ENCODE results near the gene HARBI1. TPM values are rescaled to one million over a fixed set of nuclear protein-coding genes. Genes with fewer than 3 reads are reported as not detected.

The HARBI1 gene, protein sequence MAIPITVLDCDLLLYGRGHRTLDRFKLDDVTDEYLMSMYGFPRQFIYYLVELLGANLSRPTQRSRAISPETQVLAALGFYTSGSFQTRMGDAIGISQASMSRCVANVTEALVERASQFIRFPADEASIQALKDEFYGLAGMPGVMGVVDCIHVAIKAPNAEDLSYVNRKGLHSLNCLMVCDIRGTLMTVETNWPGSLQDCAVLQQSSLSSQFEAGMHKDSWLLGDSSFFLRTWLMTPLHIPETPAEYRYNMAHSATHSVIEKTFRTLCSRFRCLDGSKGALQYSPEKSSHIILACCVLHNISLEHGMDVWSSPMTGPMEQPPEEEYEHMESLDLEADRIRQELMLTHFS
- 1 to 10 TPM; 5.5 to 8.1 (median 5.7) TPM for total RNA-seq

DNA sequence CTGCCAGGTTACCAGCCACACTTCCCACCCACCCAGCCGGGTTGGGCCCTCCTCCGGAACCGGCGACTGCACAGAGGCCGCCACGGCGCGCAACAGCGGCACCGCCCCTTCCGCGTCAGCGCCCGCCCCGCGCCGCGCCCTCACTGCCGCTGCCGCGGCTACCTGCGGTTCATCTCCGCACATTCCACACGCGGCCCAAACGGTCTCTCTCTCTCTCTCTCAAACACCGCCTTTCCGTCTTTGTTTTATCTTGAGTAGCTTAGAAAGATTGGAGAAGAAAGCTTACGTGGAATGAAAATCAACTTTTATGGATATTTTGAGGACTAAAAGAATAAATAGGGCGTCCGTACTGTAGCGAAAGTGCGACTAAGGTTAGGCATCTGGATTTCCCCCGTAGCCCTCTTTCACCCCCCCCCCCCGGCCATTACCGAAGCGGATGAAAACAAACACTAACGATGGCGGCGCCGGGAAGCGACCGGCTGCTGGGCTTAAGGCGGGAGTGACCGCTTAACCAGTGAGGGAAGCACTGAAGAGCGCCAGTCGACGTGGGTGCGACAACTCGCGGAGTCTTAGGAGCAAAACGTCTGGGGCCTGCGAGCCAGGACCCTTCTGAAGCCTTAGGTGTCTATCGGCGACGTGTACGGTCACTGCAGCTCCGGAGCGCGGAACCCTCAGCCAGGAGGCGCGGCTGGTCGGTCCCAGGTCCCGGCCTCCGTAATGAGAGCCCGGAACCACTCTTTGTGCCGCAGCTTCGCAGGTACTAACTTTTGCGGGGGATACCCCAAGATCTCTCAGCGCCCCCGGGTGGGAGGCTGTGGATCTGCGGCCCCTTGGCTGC, at the start of gene HARBI1, which contains the start of gene ATG13:
TSS of gene HARBI1 (minus strand) at position 94 of the 838 bp plus-strand sequence. CDS start 990 bp downstream, outside the sequence.
TSS of gene ATG13 (plus strand) at position 420 of the 838 bp plus-strand sequence. CDS start 26,739 bp downstream, outside the sequence.
- Mint-ChIP-seq H3K27me3 (ENCODE audit: low read depth) (no peaks in the 10 kb centered on the region), H3K9me3 (no peaks in the 10 kb centered on the region), H3K4me3 (peak within 1 kb of the TSS; percentile 87), H3K36me3 (ENCODE audit: insufficient read depth) (peaks cover 8% of the 10 kb centered on the region), H3K4me1 (ENCODE audit: low read depth) (peaks cover 34% of the 10 kb centered on the region)
- ATAC-seq: peak; percentile 96 to 97
- DNase-seq: peak; percentile 89

DNA sequence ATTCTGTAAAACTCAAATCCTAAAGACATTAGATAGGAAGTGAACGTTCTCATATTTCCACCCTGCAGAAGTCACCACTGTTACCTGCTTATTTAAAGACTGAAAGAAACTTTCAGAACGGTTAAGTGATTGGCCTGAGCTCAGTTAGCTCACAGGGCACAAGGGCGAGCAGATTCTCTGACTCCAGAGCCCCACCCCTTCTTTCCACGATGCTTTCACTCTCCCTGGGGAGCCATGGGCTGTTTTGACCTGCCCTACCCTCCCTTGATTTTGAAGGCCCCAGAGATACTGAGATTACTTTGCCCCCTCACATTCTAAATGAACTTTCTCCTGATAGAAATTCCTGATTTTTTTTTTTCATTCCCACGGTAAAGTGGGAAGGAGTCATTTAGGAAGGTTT, 49.5 kb upstream of the HARBI1 start:
- Mint-ChIP-seq H3K4me3 (no peak overlapping the region), H3K4me1 (ENCODE audit: low read depth) (peaks cover 23% of the 10 kb centered on the region), H3K9me3 (no peaks in the 10 kb centered on the region), H3K27me3 (ENCODE audit: low read depth) (no peaks in the 10 kb centered on the region), H3K36me3 (ENCODE audit: insufficient read depth) (peaks cover 42% of the 10 kb centered on the region)
- ATAC-seq: no peak
- no peak for DNase-seq

DNA sequence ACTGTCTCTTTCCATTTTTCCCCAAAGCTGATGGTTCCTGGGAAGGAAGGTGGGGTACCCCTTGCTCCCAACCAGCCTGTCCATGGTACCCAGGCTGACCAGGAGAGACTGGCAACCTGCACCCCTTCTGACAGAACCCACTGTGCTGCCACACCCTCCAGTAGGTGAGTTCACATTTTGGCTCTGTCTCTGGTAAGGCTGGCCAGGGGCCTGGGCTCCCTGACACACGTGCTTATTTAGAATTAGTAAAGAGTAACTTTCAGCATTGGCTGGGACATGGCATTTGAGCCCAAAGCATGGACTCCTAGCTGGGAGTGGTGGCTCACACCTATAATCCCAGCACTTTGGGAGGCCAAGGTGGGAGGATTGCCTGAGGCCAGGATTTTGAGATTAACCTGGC, 48.3 kb upstream of the HARBI1 start:
- Mint-ChIP-seq H3K4me1 (ENCODE audit: low read depth) (peaks cover 14% of the 10 kb centered on the region), H3K27me3 (ENCODE audit: low read depth) (no peaks in the 10 kb centered on the region), H3K9me3 (no peaks in the 10 kb centered on the region), H3K4me3 (no peak overlapping the region), H3K36me3 (ENCODE audit: insufficient read depth) (peaks cover 42% of the 10 kb centered on the region)
- DNase-seq (no peak), ATAC-seq (no peak)

DNA sequence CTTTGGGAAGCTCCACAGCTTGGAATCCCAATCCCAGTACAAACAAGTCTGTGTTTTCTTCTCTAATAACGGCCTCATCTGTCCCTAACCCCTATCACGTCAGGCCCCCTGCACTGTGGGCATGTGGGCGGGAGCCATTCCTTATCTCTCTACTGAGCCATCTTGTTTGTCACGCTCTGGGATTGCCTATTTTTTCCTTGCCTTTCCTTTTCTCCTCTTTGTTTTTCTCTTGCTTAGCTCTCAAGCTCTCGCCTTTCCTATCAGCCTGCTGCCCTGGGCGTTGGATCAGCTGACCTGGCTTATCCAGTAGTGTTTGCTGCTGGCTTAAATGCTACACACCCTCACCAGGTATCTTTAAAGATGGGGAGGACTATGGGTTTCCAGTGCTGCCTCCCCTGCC, 47.6 kb upstream of the HARBI1 start:
- Mint-ChIP-seq H3K4me1 (ENCODE audit: low read depth) (peaks cover 8% of the 10 kb centered on the region), H3K4me3 (no peak overlapping the region), H3K9me3 (no peaks in the 10 kb centered on the region), H3K36me3 (ENCODE audit: insufficient read depth) (peaks cover 45% of the 10 kb centered on the region), H3K27me3 (ENCODE audit: low read depth) (no peaks in the 10 kb centered on the region)
- DNase-seq (no peak), ATAC-seq (no peak)

DNA sequence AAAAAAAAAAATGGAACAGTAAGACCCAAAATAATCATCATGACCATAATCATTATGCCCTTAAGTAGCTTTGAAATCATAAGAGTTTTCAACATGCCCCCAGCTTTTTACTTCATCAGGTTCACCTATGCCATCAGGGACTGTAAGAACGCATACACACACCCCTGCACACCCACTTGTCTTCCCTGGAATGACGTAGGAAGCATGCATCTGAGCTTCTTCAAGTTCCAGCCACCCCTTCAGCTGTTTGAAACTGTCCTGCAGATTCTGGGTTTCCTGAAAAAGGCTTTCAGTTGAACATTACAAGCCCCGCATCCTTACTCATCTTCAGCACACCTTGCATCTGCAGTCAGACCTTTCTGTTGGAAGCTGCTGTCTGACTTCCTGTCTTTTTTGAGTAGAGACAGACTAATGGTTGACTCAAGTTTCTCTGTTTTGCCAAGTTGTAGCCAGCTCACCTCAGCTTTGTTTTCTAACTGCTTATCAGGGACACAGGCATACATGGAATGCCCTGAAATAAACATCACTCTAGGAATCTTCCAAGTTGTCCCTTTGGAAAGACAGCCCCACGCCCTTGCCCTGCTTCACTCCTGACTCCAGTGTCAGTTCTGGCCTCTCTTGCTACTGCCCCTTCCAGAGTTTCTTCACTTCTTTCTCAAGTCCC, 46.4 kb upstream of the HARBI1 start:
- ATAC-seq: no peak
- DNase-seq: no peak
- Mint-ChIP-seq H3K27me3 (ENCODE audit: low read depth) (no peaks in the 10 kb centered on the region), H3K36me3 (ENCODE audit: insufficient read depth) (peaks cover 42% of the 10 kb centered on the region), H3K4me1 (ENCODE audit: low read depth) (no peaks in the 10 kb centered on the region), H3K9me3 (no peaks in the 10 kb centered on the region), H3K4me3 (no peak overlapping the region)

DNA sequence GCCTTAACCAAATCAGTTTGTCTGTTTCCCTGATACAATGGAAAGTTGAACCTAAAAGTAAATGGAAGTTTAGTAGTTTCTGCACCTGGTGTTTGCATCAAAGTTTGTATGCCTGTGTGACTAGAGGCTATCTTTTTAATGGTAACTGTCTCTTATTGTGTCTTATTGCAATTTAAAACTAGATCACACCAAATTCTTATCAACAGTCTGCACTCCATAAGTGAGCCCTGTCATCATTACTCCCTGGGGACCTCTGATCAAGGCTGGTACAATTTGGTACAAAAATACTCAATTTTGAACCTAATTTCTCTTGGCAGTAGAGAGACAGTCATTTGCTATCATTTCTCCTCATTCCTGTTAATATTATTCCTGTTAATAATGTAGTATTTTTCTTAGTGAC, 45.3 kb upstream of the HARBI1 start:
- DNase-seq: no peak
- Mint-ChIP-seq H3K36me3 (ENCODE audit: insufficient read depth) (peaks cover 46% of the 10 kb centered on the region), H3K4me1 (ENCODE audit: low read depth) (no peaks in the 10 kb centered on the region), H3K27me3 (ENCODE audit: low read depth) (no peaks in the 10 kb centered on the region), H3K9me3 (no peaks in the 10 kb centered on the region), H3K4me3 (no peak overlapping the region)
- ATAC-seq: no peak

DNA sequence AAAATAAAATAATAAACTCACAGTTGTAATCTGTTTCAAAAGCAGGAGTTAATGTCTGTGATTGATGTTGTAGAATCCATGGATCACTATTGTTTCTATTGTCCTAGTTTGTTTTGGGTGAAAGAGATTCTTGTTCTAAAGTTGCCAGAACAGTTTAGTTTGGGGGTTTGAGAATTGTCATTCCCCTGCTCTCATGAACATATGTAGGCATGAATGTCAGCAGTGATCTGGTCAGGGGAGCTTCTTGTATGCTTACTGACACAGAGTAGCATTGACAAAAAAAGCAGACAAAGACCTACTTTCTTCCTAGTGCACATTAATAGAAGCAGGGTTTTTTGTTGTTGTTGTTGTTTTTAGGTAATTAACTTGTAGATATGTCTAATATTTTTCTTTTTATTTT, 44.8 kb upstream of the HARBI1 start:
- Mint-ChIP-seq H3K9me3 (no peaks in the 10 kb centered on the region), H3K4me1 (ENCODE audit: low read depth) (no peaks in the 10 kb centered on the region), H3K4me3 (no peak overlapping the region), H3K36me3 (ENCODE audit: insufficient read depth) (peaks cover 46% of the 10 kb centered on the region), H3K27me3 (ENCODE audit: low read depth) (no peaks in the 10 kb centered on the region)
- ATAC-seq (no peak), DNase-seq (no peak)

DNA sequence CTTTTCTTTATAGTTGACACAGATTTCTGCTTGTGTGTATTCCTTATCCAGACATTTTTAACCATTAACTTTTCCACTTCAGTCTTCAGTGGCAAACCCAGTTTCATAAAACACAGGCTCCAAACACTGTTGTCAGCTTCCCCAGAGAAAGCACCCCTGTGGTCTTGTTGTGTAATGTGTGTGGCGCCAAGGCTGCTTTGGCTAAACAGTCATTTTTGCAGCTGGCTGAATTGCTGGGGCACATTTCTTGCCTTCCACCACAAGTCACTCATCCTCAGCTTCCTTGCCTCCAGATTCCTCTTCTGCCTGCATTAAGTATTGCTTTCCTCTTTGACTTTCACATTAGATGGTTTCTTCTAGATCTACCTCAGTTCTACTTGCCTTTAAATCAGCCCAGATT, 42.9 kb upstream of the HARBI1 start:
- ATAC-seq: no peak
- no peak for DNase-seq
- Mint-ChIP-seq H3K4me1 (ENCODE audit: low read depth) (no peaks in the 10 kb centered on the region), H3K4me3 (no peak overlapping the region), H3K36me3 (ENCODE audit: insufficient read depth) (peaks cover 38% of the 10 kb centered on the region), H3K27me3 (ENCODE audit: low read depth) (no peaks in the 10 kb centered on the region), H3K9me3 (no peaks in the 10 kb centered on the region)

DNA sequence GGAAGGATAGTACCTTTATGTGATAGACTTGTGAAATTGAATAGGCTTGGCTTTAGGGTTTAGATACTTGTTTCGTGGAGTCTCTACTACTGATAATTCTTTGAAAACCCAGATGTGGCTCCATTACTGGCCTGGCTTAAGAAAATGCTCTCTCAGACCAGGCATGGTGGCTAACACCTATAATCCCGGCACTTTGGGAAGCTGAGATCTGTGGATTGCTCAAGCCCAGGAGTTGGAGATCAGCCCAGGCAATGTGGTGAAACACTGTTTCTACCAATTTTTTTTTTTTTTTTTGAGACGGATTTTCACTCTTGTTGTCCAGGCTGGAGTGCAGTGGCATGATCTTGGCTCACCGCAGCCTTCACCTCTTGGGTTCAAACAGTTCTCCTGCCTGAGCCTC, 41.2 kb upstream of the HARBI1 start:
- H3K9me3 Mint-ChIP-seq: no peaks in the 10 kb centered on the region
- H3K36me3 Mint-ChIP-seq (ENCODE audit: insufficient read depth): peaks cover 30% of the 10 kb centered on the region
- DNase-seq: no peak
- H3K4me1 Mint-ChIP-seq (ENCODE audit: low read depth): no peaks in the 10 kb centered on the region
- no peak for ATAC-seq
- no peak overlapping the region for H3K4me3 Mint-ChIP-seq
- H3K27me3 Mint-ChIP-seq (ENCODE audit: low read depth): no peaks in the 10 kb centered on the region

DNA sequence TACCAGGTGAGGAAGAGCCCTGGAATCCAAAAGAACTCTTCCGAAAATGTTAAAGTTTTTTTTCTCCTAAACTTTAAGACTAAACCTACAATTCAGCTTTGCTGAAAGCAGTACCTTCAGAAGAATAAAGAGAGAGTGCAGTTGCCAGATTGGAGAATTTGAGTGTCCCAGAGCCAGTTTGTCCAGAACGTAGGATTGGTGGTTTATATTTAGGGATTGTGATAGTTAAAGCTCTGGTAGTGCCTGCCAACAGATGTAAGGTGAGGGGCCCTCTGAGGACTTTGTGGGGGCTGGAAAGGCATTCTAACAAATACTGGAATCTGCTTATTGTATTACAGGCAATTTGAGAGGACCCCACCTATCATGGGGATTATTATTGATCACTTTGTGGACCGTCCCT, 40.2 kb upstream of the HARBI1 start:
- no peak for ATAC-seq
- DNase-seq: no peak
- Mint-ChIP-seq H3K4me1 (ENCODE audit: low read depth) (no peaks in the 10 kb centered on the region), H3K9me3 (no peaks in the 10 kb centered on the region), H3K4me3 (no peak overlapping the region), H3K27me3 (ENCODE audit: low read depth) (no peaks in the 10 kb centered on the region), H3K36me3 (ENCODE audit: insufficient read depth) (peaks cover 25% of the 10 kb centered on the region)

DNA sequence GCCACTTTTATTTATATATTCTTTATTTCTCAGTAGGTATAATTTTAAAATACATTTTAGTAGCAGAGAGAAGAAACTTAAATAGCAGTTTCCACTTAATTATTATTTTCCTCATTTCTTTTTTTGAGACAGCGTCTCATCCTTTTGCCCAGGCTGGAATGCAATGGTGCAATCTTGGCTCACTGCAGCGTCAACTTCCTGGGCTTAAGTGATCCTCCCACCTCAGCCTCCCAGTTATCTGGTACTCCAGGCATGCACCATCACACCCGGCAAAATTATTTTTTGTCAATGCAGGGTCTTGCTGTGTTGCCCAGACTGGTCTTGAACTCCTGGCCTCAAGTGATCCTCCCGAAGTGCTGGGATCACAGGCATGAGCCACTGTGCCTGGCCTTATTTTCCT, 38.6 kb upstream of the HARBI1 start:
- H3K9me3 Mint-ChIP-seq: no peaks in the 10 kb centered on the region
- no peak overlapping the region for H3K4me3 Mint-ChIP-seq
- peaks cover 28% of the 10 kb centered on the region for H3K36me3 Mint-ChIP-seq (ENCODE audit: insufficient read depth)
- no peaks in the 10 kb centered on the region for H3K27me3 Mint-ChIP-seq (ENCODE audit: low read depth)
- ATAC-seq: no peak
- DNase-seq: no peak
- no peaks in the 10 kb centered on the region for H3K4me1 Mint-ChIP-seq (ENCODE audit: low read depth)

DNA sequence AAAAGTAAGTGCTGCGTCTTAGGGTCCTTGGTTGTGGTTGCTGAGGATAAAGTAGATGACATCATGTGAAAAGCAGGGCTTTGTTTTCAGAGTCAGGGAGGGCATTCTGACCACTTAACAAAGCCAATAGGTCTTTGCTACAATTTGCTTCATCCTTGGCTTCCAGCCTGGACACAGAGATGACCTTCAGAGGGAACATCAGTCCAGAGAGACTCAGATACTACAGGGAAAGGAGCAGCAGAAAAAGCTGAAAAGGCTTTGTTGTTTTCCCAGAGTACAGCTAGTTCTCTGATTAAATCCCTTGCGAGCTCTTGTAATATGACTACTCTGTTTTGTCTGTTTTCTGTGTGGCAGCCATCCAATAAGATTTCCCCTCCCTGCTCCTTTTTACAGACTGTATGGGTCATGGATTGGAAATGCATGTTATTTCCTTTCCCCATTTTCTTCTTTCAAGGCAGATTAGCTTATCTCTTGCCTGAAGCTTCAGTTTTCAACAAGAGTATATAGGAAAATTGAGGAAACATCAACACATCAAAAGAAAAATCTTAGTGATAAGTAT, 32.2 kb upstream of the HARBI1 start:
- Mint-ChIP-seq H3K27me3 (ENCODE audit: low read depth) (no peaks in the 10 kb centered on the region), H3K4me1 (ENCODE audit: low read depth) (no peaks in the 10 kb centered on the region), H3K36me3 (ENCODE audit: insufficient read depth) (peaks cover 21% of the 10 kb centered on the region), H3K9me3 (no peaks in the 10 kb centered on the region), H3K4me3 (no peak overlapping the region)
- ATAC-seq (no peak), DNase-seq (no peak)

DNA sequence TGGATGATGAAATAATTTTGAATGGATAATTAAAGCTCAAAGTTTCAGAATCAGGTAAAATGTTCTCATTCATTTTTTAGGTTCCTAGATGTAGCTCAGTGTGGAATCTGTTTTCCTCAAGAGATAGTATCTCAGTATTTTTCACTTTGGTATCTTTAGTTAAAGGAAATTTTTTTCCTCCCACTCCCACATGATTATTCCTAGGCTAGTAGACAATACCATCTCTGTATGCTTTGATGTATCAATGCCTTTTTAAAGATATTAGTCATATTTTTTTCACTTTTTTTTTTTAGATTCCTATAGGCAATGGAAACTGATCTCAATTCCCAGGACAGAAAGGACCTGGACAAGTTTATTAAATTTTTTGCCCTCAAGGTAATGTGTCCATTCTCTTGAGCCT, 27.0 kb upstream of the HARBI1 start:
- Mint-ChIP-seq H3K9me3 (no peaks in the 10 kb centered on the region), H3K36me3 (ENCODE audit: insufficient read depth) (peaks cover 35% of the 10 kb centered on the region), H3K4me3 (no peak overlapping the region), H3K27me3 (ENCODE audit: low read depth) (no peaks in the 10 kb centered on the region), H3K4me1 (ENCODE audit: low read depth) (peaks cover 10% of the 10 kb centered on the region)
- ATAC-seq: no peak
- no peak for DNase-seq

DNA sequence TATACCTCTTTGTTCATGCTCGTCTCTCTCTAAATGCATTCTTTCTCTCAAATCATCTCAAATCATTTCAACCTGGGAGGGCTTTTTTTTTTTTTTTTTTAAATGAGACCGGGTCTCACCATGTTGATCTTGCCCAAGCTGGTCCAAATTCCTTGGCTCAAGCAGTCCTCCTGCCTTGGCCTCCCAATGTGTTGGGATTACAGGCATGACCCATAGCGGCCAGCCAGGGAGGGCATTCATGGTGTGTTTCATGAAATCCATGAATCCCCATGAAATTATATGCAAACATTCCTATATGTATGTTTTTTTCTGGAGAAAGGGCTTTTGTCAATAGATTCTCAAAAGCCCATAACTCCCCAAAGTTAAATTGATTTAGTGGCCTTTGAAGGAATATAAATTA, 26.5 kb upstream of the HARBI1 start:
- Mint-ChIP-seq H3K27me3 (ENCODE audit: low read depth) (no peaks in the 10 kb centered on the region), H3K9me3 (no peaks in the 10 kb centered on the region), H3K36me3 (ENCODE audit: insufficient read depth) (peaks cover 37% of the 10 kb centered on the region), H3K4me1 (ENCODE audit: low read depth) (peaks cover 10% of the 10 kb centered on the region), H3K4me3 (no peak overlapping the region)
- no peak for DNase-seq
- no peak for ATAC-seq

All from activated T-cell treated with anti-CD3 and anti-CD28 coated beads, Interleukin-2, amount 50 U/mL, for 4 hours (primary cell).